DOHH2 (cell line): ENCODE data around the gene MYO1B.

Experiments used
- EZH2phosphoT487 ChIP-seq: fragments of 200-600 bp; sonication (generic); IDR thresholded peaks from 2 replicates; pipeline ENCODE4 v1.6.1; 2017; ENCODE audit warnings: borderline replicate concordance, mild to moderate bottlenecking, antibody characterized with exemption, low read length, moderate library complexity, mixed read lengths
- TF ChIP-seq, protein P1 (sequence below): fragments of 200-600 bp; sonication (generic); IDR thresholded peaks from one replicate; pipeline ENCODE4 v1.5.1; 2014; ENCODE audit warnings: antibody characterized with exemption, mild to moderate bottlenecking, low read depth, low read length; ENCODE audit not compliant: poor library complexity, severe bottlenecking

DNA sequence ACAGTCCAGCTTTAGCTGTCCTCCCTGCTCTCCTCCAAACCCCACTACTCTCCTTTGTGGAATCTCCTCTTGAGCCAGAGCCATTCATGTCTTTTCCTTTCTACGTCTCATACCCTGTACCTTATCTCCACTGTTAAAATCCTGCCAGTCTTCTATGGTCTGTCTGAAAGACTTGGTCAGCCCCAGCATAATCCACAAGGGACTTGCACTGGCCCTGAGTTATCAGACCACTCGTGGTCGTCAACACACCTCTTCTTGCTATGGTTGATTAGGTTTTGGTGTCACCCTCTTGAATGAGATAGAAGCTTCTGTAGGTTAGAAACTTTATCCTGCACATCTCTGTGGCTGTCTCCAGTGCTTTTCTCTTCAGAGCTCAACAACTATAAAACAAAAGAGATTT is 56.8 kb downstream of the MYO1B start:
- TF ChIP-seq, protein P1, sequence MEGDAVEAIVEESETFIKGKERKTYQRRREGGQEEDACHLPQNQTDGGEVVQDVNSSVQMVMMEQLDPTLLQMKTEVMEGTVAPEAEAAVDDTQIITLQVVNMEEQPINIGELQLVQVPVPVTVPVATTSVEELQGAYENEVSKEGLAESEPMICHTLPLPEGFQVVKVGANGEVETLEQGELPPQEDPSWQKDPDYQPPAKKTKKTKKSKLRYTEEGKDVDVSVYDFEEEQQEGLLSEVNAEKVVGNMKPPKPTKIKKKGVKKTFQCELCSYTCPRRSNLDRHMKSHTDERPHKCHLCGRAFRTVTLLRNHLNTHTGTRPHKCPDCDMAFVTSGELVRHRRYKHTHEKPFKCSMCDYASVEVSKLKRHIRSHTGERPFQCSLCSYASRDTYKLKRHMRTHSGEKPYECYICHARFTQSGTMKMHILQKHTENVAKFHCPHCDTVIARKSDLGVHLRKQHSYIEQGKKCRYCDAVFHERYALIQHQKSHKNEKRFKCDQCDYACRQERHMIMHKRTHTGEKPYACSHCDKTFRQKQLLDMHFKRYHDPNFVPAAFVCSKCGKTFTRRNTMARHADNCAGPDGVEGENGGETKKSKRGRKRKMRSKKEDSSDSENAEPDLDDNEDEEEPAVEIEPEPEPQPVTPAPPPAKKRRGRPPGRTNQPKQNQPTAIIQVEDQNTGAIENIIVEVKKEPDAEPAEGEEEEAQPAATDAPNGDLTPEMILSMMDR = no peak
- no peak for TF ChIP-seq EZH2phosphoT487
